Measurements from ENCODE around the gene ZSWIM2.
"Not testable (repeated sequence)": the region's sequence is repeated elsewhere in the genome, so short reads cannot be mapped to it uniquely, and the experiment has no call there.

ZSWIM2 gene, protein sequence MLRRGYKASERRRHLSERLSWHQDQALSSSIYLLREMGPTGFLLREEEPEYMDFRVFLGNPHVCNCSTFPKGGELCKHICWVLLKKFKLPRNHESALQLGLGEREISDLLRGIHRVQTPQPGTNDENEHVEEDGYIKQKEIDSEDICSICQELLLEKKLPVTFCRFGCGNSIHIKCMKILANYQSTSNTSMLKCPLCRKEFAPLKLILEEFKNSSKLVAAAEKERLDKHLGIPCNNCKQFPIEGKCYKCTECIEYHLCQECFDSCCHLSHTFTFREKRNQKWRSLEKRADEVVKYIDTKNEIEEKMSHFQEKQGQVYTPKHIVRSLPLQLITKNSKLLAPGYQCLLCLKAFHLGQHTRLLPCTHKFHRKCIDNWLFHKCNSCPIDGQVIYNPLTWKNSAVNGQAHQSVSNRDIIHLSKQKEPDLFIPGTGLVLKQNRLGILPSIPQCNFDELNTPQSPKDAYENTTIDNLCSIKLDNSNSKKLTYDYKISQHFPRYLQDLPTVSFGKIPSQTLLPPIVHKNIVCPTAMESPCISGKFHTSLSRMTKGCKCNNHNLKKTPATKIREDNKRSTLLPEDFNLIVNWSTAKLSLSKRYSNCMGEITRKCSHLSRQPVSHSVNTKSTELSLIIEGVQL

DNA sequence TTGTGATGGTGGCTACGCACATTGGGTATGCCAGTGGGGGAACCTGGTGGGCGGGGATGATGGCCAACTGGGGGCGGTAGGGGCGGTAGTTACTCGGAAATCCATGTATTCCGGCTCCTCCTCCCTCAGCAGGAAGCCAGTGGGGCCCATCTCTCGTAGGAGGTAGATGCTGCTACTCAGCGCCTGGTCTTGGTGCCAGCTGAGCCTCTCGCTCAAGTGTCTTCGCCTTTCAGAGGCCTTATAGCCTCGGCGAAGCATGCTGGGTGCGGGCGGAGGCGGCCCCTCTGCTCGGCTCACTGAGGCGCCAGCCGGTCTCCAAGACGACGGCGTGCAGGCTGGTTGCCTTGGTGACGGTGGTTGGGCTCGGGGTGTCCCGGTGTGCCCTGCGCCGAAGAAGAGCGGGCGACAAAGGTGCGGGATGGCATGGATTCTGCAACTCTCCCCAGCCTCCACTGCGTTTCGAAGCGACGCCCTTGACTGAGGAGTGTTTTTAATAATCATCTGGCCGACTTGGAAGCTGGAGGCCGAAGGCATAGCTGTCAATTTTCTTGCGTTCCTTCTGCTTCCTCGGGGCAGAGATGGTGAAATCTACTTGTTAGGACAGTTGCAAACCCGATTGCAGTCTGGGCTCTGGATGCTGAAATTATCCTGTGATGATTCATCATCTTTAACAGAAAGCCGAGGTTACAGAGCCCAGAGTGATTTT is at the start of gene ZSWIM2:
ZSWIM2 (minus strand) TSS at position 298 of the 706 bp plus-strand sequence; CDS start at position 258, 40 bp downstream.
- H3K9me3 ChIP-seq (ENCODE audit: control insufficient read depth in 1 of 2, low read length in 2 of 2): no peaks in the 10 kb centered on the region
- no peaks in the 10 kb centered on the region for H3K4me1 ChIP-seq (ENCODE audit: control insufficient read depth in 1 of 2, insufficient read depth in 2 of 2, low read length in 2 of 2)
- no peak within 1 kb of the TSS for H3K27ac ChIP-seq (ENCODE audit: low read depth, low read length)
- peak within 1 kb of the TSS; percentile 44 to 55 for H3K4me3 ChIP-seq (ENCODE audit: low read depth in 1 of 2, low read length in 2 of 2)
- H3K9ac ChIP-seq (ENCODE audit: low read depth in 1 of 2, low read length in 2 of 2): no peak within 1 kb of the TSS
- peaks cover 0 to 3% of the 10 kb centered on the region in 2 donors for H3K27me3 ChIP-seq (ENCODE audit: control insufficient read depth in 1 of 2, insufficient read depth in 2 of 2, low read length in 2 of 2)
- H3K36me3 ChIP-seq (ENCODE audit: control insufficient read depth in 1 of 2, insufficient read depth in 2 of 2, low read length in 2 of 2): no peaks in the 10 kb centered on the region

DNA sequence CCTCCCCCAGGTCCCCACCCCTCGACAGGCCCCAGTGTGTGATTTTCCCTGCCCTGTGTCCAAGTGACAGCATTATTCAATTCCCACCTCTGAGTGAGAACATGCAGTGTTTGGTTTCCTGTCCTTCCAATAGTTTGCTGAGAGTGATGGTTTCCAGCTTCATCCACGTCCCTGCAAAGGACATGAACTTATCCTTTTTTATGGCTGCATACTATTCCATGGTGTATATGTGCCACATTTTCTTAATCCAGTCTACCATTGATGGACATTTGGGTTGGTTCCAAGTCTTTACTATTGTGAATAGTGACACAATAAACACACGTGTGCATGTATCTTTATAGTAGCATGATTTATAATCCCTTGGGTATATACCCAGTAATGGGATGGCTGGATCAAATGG is 47.2 kb upstream of the ZSWIM2 start:
- H3K36me3 ChIP-seq (ENCODE audit: control insufficient read depth in 1 of 2, insufficient read depth in 2 of 2, low read length in 2 of 2); H3K4me1 ChIP-seq (ENCODE audit: control insufficient read depth in 1 of 2, insufficient read depth in 2 of 2, low read length in 2 of 2); H3K9ac ChIP-seq (ENCODE audit: low read depth in 1 of 2, low read length in 2 of 2); H3K27me3 ChIP-seq (ENCODE audit: control insufficient read depth in 1 of 2, insufficient read depth in 2 of 2, low read length in 2 of 2); H3K4me3 ChIP-seq (ENCODE audit: low read depth in 1 of 2, low read length in 2 of 2); H3K9me3 ChIP-seq (ENCODE audit: control insufficient read depth in 1 of 2, low read length in 2 of 2); H3K27ac ChIP-seq (ENCODE audit: low read depth, low read length): not testable (repeated sequence)

DNA sequence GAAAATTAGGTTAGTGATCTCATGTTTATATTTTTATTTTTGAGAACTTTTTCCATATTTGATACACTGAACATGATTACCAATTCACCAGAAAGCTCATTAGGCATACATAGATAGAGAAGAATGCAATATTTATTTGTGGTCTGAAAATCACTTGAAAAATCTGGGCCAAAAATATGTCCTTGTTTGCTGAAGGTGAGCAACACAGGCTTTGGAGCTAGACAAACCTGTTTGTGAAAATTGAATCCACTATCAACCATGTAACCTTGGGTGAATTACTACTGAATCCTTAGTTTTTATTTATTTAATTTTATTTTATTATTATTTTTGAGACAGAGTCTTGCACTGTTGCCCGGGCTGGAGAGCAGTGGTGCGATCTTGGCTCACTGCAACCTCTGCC is 46.5 kb upstream of the ZSWIM2 start:
- Histone ChIP-seq H3K27me3 (ENCODE audit: control insufficient read depth in 1 of 2, insufficient read depth in 2 of 2, low read length in 2 of 2) (no peaks in the 10 kb centered on the region), H3K27ac (ENCODE audit: low read depth, low read length) (no peak overlapping the region), H3K36me3 (ENCODE audit: control insufficient read depth in 1 of 2, insufficient read depth in 2 of 2, low read length in 2 of 2) (no peaks in the 10 kb centered on the region), H3K9ac (ENCODE audit: low read depth in 1 of 2, low read length in 2 of 2) (no peak overlapping the region), H3K4me3 (ENCODE audit: low read depth in 1 of 2, low read length in 2 of 2) (no peak overlapping the region), H3K4me1 (ENCODE audit: control insufficient read depth in 1 of 2, insufficient read depth in 2 of 2, low read length in 2 of 2) (no peaks in the 10 kb centered on the region), H3K9me3 (ENCODE audit: control insufficient read depth in 1 of 2, low read length in 2 of 2) (no peaks in the 10 kb centered on the region)

DNA sequence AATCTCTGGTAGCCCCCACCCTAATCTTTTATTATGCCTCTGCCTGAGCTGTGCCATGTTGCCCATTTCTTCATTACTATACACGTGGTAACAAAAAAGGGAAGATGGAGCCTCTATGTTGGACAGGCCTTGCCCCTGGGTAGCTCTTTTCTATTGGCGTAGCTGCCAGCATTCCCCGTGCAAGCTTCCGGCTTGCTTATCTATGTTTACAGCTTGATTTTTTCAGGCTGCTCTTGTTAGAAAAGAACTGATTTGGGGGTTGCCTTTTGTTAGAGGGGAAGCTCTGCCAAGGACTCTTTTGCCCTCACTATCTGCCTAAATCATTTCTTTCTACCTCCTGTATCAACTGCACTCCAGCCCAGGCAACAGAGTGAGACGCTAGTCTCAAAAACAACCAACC is 45.5 kb upstream of the ZSWIM2 start:
- no peaks in the 10 kb centered on the region for H3K36me3 ChIP-seq (ENCODE audit: control insufficient read depth in 1 of 2, insufficient read depth in 2 of 2, low read length in 2 of 2)
- no peak overlapping the region for H3K4me3 ChIP-seq (ENCODE audit: low read depth in 1 of 2, low read length in 2 of 2)
- H3K9ac ChIP-seq (ENCODE audit: low read depth in 1 of 2, low read length in 2 of 2): no peak overlapping the region
- H3K27me3 ChIP-seq (ENCODE audit: control insufficient read depth in 1 of 2, insufficient read depth in 2 of 2, low read length in 2 of 2): no peaks in the 10 kb centered on the region
- no peak overlapping the region for H3K27ac ChIP-seq (ENCODE audit: low read depth, low read length)
- no peaks in the 10 kb centered on the region for H3K4me1 ChIP-seq (ENCODE audit: control insufficient read depth in 1 of 2, insufficient read depth in 2 of 2, low read length in 2 of 2)
- H3K9me3 ChIP-seq (ENCODE audit: control insufficient read depth in 1 of 2, low read length in 2 of 2): no peaks in the 10 kb centered on the region

DNA sequence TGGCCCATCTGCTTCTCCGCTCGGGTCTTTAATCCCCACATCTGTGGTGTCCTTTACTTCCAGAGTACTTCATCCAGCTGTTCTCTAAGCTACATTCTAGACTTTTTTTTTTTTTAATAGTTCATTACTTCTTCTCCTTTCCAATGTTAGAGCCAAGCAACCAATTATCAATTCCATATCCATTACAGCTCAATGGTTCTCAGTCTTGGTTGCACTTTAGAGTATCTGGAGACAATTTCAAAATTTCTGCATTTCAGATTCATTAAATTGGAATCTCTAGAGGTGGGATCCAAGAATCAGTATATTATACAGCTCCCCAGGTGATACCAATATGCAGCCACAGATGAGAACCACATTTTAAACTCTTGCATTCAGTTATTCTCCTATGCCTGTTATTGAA is 43.9 kb upstream of the ZSWIM2 start:
- no peaks in the 10 kb centered on the region for H3K4me1 ChIP-seq (ENCODE audit: control insufficient read depth in 1 of 2, insufficient read depth in 2 of 2, low read length in 2 of 2)
- H3K9me3 ChIP-seq (ENCODE audit: control insufficient read depth in 1 of 2, low read length in 2 of 2): no peaks in the 10 kb centered on the region
- no peak overlapping the region for H3K4me3 ChIP-seq (ENCODE audit: low read depth in 1 of 2, low read length in 2 of 2)
- H3K9ac ChIP-seq (ENCODE audit: low read depth in 1 of 2, low read length in 2 of 2): no peak overlapping the region
- no peaks in the 10 kb centered on the region for H3K27me3 ChIP-seq (ENCODE audit: control insufficient read depth in 1 of 2, insufficient read depth in 2 of 2, low read length in 2 of 2)
- no peaks in the 10 kb centered on the region for H3K36me3 ChIP-seq (ENCODE audit: control insufficient read depth in 1 of 2, insufficient read depth in 2 of 2, low read length in 2 of 2)
- H3K27ac ChIP-seq (ENCODE audit: low read depth, low read length): no peak overlapping the region

DNA sequence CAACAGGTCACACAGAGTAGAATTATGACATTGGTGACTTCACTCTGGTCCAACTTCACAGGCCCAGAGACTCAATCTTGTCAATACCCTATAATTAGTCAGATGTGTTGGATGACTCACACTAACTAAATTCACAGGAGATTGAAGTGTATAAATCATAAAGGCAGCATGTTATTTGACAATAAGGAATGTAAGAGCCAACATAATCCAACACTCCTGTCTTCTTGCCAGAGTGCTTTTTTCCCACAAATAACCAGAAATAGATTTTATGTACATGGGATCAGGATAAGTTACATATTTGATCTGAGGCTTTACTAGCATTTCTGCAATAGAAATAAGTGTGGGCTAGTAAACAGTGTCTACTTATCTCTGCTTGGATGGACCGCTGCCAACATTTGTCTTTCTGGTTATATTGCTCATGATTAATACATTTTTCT is 42.2 kb upstream of the ZSWIM2 start:
- H3K27me3 ChIP-seq (ENCODE audit: control insufficient read depth in 1 of 2, insufficient read depth in 2 of 2, low read length in 2 of 2): no peaks in the 10 kb centered on the region
- no peaks in the 10 kb centered on the region for H3K36me3 ChIP-seq (ENCODE audit: control insufficient read depth in 1 of 2, insufficient read depth in 2 of 2, low read length in 2 of 2)
- H3K27ac ChIP-seq (ENCODE audit: low read depth, low read length): no peak overlapping the region
- H3K9me3 ChIP-seq (ENCODE audit: control insufficient read depth in 1 of 2, low read length in 2 of 2): no peaks in the 10 kb centered on the region
- H3K4me3 ChIP-seq (ENCODE audit: low read depth in 1 of 2, low read length in 2 of 2): no peak overlapping the region
- no peak overlapping the region for H3K9ac ChIP-seq (ENCODE audit: low read depth in 1 of 2, low read length in 2 of 2)
- H3K4me1 ChIP-seq (ENCODE audit: control insufficient read depth in 1 of 2, insufficient read depth in 2 of 2, low read length in 2 of 2): no peaks in the 10 kb centered on the region

DNA sequence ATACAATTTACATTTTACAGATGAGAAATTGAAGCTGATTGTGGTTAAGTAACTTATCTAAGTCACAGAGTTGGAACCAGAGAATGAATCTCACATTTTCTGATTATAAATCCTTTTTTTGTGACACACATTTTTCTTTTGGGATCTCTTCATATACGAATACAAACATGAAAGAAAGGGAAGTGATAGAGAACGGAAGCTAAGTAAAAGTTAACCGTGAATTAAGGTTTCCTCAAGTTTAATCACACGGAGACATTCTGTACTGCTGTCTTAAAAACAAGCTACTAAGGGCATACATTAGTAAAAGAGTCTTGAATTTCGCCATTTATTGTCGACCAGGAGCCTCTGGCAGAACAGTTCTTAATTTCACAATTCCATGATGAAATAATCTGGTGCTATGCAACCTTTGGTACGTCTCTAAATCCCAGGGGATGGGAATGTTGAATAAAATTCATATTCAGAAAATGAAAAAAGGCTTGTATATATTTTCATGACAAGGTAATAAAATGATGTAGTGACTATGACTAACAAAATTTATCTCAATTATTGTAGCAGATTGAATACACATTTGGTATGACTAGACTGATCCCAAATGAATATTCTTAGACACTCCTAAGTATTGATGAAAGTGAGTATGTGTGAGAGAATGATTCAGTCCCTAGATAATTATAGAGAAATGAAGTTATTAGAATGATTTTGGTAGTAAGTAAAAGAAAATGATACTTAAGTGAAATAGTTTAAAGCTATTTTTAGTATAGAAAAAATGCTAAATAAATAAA is 40.3 kb upstream of the ZSWIM2 start:
- H3K27me3 ChIP-seq (ENCODE audit: control insufficient read depth in 1 of 2, insufficient read depth in 2 of 2, low read length in 2 of 2): no peaks in the 10 kb centered on the region
- no peaks in the 10 kb centered on the region for H3K9me3 ChIP-seq (ENCODE audit: control insufficient read depth in 1 of 2, low read length in 2 of 2)
- H3K27ac ChIP-seq (ENCODE audit: low read depth, low read length): no peak overlapping the region
- no peak overlapping the region for H3K4me3 ChIP-seq (ENCODE audit: low read depth in 1 of 2, low read length in 2 of 2)
- no peaks in the 10 kb centered on the region for H3K36me3 ChIP-seq (ENCODE audit: control insufficient read depth in 1 of 2, insufficient read depth in 2 of 2, low read length in 2 of 2)
- H3K9ac ChIP-seq (ENCODE audit: low read depth in 1 of 2, low read length in 2 of 2): no peak overlapping the region
- no peaks in the 10 kb centered on the region for H3K4me1 ChIP-seq (ENCODE audit: control insufficient read depth in 1 of 2, insufficient read depth in 2 of 2, low read length in 2 of 2)

DNA sequence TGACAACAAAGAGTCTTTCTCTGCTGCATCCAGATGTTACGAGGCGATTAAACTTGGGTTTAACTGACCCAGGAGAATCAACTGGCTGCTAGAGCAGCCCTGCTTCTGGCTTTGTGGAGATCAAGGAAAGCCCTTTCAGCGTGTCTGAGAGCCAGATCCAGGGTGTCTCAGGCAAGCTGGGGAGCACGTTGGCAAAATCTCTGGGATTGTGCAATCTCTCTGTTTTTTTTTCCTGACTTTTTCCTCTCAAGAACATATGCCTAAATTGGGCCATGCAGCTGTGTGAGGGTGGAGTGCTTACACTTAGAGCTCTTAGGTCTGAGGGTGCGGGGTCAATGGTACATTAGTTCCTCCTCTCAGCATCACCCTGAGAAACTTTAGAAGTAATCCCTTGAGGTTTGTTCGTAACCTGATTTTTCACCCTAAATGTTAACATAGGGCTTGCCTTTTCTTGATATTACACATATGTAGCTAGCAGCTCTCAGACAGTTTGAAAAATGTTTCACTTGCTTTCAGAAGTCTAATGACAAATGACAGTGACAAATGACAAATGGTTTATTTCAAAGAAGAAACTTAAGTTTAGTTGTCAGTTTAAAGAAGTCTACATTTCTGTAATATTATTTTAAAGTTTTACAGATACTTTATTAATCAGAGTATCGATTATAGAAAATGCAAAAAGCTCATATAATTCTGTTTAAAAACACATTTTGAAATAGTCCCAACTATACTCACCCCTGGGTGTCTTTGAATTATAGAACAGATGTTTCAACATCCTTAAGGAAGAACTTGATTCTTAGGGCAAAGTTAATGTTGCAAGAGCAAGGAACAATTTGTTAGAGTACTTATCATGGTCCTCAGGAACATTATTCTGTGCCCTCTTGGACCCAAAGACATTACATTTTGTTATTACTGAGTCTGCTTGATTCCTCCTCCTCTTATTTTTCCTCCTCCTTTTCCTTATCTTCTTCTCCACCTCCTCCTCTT is 38.4 kb upstream of the ZSWIM2 start:
- Histone ChIP-seq H3K36me3 (ENCODE audit: control insufficient read depth in 1 of 2, insufficient read depth in 2 of 2, low read length in 2 of 2) (no peaks in the 10 kb centered on the region), H3K4me3 (ENCODE audit: low read depth in 1 of 2, low read length in 2 of 2) (no peak overlapping the region), H3K27me3 (ENCODE audit: control insufficient read depth in 1 of 2, insufficient read depth in 2 of 2, low read length in 2 of 2) (no peaks in the 10 kb centered on the region), H3K4me1 (ENCODE audit: control insufficient read depth in 1 of 2, insufficient read depth in 2 of 2, low read length in 2 of 2) (no peaks in the 10 kb centered on the region), H3K9ac (ENCODE audit: low read depth in 1 of 2, low read length in 2 of 2) (no peak overlapping the region), H3K27ac (ENCODE audit: low read depth, low read length) (no peak overlapping the region), H3K9me3 (ENCODE audit: control insufficient read depth in 1 of 2, low read length in 2 of 2) (no peaks in the 10 kb centered on the region)

DNA sequence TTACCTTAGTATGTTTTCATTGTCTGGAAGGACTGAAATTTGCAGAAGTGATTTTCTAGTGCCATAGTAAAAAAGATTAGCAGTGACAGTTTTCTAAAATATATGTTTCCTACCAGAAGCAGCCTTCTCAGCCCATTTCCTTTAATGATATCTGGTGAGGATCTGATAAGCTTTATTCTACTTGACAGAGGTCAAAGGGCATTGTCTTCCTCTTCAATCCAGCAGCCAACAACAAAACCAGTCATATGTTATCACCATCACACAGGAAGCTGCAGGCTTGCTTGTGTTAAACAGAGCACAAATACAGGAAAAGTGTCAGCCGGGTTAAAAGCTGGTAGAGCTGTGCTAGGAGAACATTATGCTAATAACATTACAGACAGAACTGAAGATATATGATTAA is 35.6 kb upstream of the ZSWIM2 start:
- H3K9me3 ChIP-seq (ENCODE audit: control insufficient read depth in 1 of 2, low read length in 2 of 2): no peaks in the 10 kb centered on the region

More for the DNA sequence above, 35.6 kb upstream of the ZSWIM2 start:
- H3K27ac ChIP-seq (ENCODE audit: low read depth, low read length): no peak overlapping the region
- no peaks in the 10 kb centered on the region for H3K27me3 ChIP-seq (ENCODE audit: control insufficient read depth in 1 of 2, insufficient read depth in 2 of 2, low read length in 2 of 2)
- no peaks in the 10 kb centered on the region for H3K36me3 ChIP-seq (ENCODE audit: control insufficient read depth in 1 of 2, insufficient read depth in 2 of 2, low read length in 2 of 2)
- no peak overlapping the region for H3K4me3 ChIP-seq (ENCODE audit: low read depth in 1 of 2, low read length in 2 of 2)
- no peak overlapping the region for H3K9ac ChIP-seq (ENCODE audit: low read depth in 1 of 2, low read length in 2 of 2)
- H3K4me1 ChIP-seq (ENCODE audit: control insufficient read depth in 1 of 2, insufficient read depth in 2 of 2, low read length in 2 of 2): no peaks in the 10 kb centered on the region

Data from duodenal mucosa (tissue), 2 donors.